Upper lobe of left lung (tissue), 4 donors: ENCODE results near the gene LAMA3.

ENCODE experiments used
- EP300 ChIP-seq, 4 donors: sonication (generic); formaldehyde crosslinking; IDR thresholded peaks; one replicate each; pipeline ENCODE4 v1.5.1; 2017; ENCODE audit warnings: antibody characterized with exemption in 4 of 4, control low read depth in 2 of 4
- POLR2A ChIP-seq, 4 donors: fragments of 450-650 bp; IDR thresholded peaks; one replicate each; pipeline ENCODE4 v1.5.1; 2016 to 2017; ENCODE audit warnings: antibody characterized with exemption in 4 of 4, mild to moderate bottlenecking in 2 of 4
- TF ChIP-seq, protein P1 (sequence below), 6 experiments: fragments of 450-650 bp in 4 of 6; fragments of 200-600 bp in 2 of 6; sonication (generic) in 2 of 6; IDR thresholded peaks; one replicate each; pipeline ENCODE4 v1.5.1; 2016 to 2019; ENCODE audit warnings: antibody characterized with exemption in 6 of 6

DNA sequence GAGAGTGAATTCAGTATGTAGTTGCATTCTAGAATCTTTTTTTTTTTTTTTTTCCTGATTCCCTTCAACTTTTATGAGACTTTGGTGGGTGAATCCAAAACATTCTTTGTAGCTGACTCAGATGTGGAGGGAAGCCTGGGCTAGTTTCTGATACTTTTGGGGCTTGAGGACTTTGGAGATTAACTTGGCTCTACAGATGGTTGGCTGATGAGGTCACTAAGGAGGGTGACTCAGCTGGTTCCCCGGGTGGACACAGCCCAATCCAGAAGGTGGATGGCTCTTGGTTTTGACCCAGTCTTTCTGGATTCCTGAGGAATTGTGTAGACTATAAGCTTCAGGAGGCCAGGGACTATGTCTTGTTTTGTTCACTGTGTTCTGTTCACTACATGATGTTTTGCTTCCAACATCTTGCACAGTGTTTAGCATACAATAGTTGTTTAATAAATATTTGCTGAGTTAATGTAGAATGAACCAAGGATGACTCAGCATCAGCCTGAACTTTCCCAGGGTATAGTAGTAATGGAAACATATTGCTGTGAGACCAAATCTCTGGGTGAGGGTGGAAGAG is 30.5 kb downstream of the LAMA3 start:
- TF ChIP-seq, protein P1, sequence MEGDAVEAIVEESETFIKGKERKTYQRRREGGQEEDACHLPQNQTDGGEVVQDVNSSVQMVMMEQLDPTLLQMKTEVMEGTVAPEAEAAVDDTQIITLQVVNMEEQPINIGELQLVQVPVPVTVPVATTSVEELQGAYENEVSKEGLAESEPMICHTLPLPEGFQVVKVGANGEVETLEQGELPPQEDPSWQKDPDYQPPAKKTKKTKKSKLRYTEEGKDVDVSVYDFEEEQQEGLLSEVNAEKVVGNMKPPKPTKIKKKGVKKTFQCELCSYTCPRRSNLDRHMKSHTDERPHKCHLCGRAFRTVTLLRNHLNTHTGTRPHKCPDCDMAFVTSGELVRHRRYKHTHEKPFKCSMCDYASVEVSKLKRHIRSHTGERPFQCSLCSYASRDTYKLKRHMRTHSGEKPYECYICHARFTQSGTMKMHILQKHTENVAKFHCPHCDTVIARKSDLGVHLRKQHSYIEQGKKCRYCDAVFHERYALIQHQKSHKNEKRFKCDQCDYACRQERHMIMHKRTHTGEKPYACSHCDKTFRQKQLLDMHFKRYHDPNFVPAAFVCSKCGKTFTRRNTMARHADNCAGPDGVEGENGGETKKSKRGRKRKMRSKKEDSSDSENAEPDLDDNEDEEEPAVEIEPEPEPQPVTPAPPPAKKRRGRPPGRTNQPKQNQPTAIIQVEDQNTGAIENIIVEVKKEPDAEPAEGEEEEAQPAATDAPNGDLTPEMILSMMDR (IDR thresholded peaks at IDR 0.05) = no peak
- TF ChIP-seq EP300 (IDR thresholded peaks at IDR 0.05) (no peak), POLR2A (IDR thresholded peaks at IDR 0.05) (no peak)
